Right lobe of liver (tissue), 4 donors: Measurements from ENCODE around the gene CLEC4A.
"Not testable (repeated sequence)": the region's sequence is repeated elsewhere in the genome, so short reads cannot be mapped to it uniquely, and the experiment has no call there.

Source experiments
- CTCF ChIP-seq, 4 donors: fragments of 200-600 bp in 3 of 4; fragments of 450-650 bp in 1 of 4; IDR thresholded peaks; one replicate each; pipeline versions ENCODE4 v1.5.1 to v1.8.0; 2016 to 2022; ENCODE audit warnings: antibody characterized with exemption in 4 of 4, mild to moderate bottlenecking in 2 of 4
- POLR2A ChIP-seq: fragments of 450-650 bp; IDR thresholded peaks from one replicate; pipeline ENCODE4 v1.6.1; 2017; ENCODE audit warnings: antibody characterized with exemption, mild to moderate bottlenecking
- donor health status: DM: no; HTN: no; CAD: no.
- donor health status: DM: no; HTN: no; CAD: no.
- donor health status: DM: no; HTN: yes; CAD: no.

- not testable (repeated sequence) for TF ChIP-seq CTCF (IDR thresholded peaks at IDR 0.05); POLR2A
Observed at GRCh38 chr12:8181271-8181670, 57.9 kb downstream of the CLEC4A start.
